GM19463 (cell line): Measurements from ENCODE around the gene POR.
"Not testable (repeated sequence)": the region's sequence is repeated elsewhere in the genome, so short reads cannot be mapped to it uniquely, and the experiment has no call there.

Experiments
- ATAC-seq: cut with Tn5 transposase; IDR thresholded peaks from one replicate; pipeline ENCODE4 v1.9.1; 2021; ENCODE audit warnings: mild to moderate bottlenecking, moderate library complexity; ENCODE audit not compliant: unreplicated experiment

Gene POR

GRCh38 chr7:75884476-75884875 is 30.5 kb upstream of the POR start:
- ATAC-seq: no peak

- no peak for ATAC-seq
Observed at GRCh38 chr7:75885036-75885435, 29.9 kb upstream of the POR start.

- ATAC-seq: no peak
Observed at GRCh38 chr7:75887669-75888369, 27.1 kb upstream of the POR start.

- no peak for ATAC-seq
Observed at GRCh38 chr7:75888464-75889222, 26.3 kb upstream of the POR start.

GRCh38 chr7:75889223-75889825 is 25.6 kb upstream of the POR start:
- ATAC-seq: no peak

- ATAC-seq: no peak
Observed at GRCh38 chr7:75889826-75890225, 25.1 kb upstream of the POR start.

GRCh38 chr7:75891237-75891636 is 23.7 kb upstream of the POR start:
- not testable (repeated sequence) for ATAC-seq

GRCh38 chr7:75891815-75892411 is 23.0 kb upstream of the POR start:
- ATAC-seq: no peak

- ATAC-seq: no peak
Observed at GRCh38 chr7:75892634-75893272, 22.2 kb upstream of the POR start.

- ATAC-seq: no peak
Observed at GRCh38 chr7:75896803-75897327, 18.1 kb upstream of the POR start.

GRCh38 chr7:75900617-75901315 is 14.2 kb upstream of the POR start:
- no peak for ATAC-seq

- no peak for ATAC-seq
Observed at GRCh38 chr7:75905785-75906604, 9.0 kb upstream of the POR start.

GRCh38 chr7:75906991-75907667 is 7.8 kb upstream of the POR start:
- ATAC-seq: no peak

- ATAC-seq: not testable (repeated sequence)
Observed at GRCh38 chr7:75907668-75908039, 7.3 kb upstream of the POR start.

- ATAC-seq: no peak
Observed at GRCh38 chr7:75909521-75910132, 5.3 kb upstream of the POR start.

- not testable (repeated sequence) for ATAC-seq
Observed at GRCh38 chr7:75911186-75911585, 3.8 kb upstream of the POR start.

GRCh38 chr7:75913437-75913836 is 1.5 kb upstream of the POR start:
- ATAC-seq: no peak

GRCh38 chr7:75914169-75914654 is 743 bp upstream of the POR start:
- ATAC-seq: no peak
